Measurements from ENCODE around the gene MMEL1.
"Not testable (repeated sequence)": the region's sequence is repeated elsewhere in the genome, so short reads cannot be mapped to it uniquely, and the experiment has no call there.

The MMEL1 gene

GRCh38 chr1:2628191-2628932 is 4.5 kb downstream of the MMEL1 start:
- no peak for DNase-seq (ENCODE audit: low spot score)

GRCh38 chr1:2627746-2628145 is 5.1 kb downstream of the MMEL1 start:
- no peak for DNase-seq (ENCODE audit: low spot score)

- DNase-seq (ENCODE audit: low spot score): not testable (repeated sequence)
Measured at GRCh38 chr1:2625748-2626147, 7.1 kb downstream of the MMEL1 start.

- no peak for DNase-seq (ENCODE audit: low spot score)
Measured at GRCh38 chr1:2625311-2625710, 7.5 kb downstream of the MMEL1 start.

GRCh38 chr1:2624735-2625300 is 8.0 kb downstream of the MMEL1 start:
- no peak for DNase-seq (ENCODE audit: low spot score)

- DNase-seq (ENCODE audit: low spot score): no peak
Measured at GRCh38 chr1:2623571-2624337, 9.1 kb downstream of the MMEL1 start.

GRCh38 chr1:2617971-2618470 is 14.8 kb downstream of the MMEL1 start:
- DNase-seq (ENCODE audit: low spot score): no peak

GRCh38 chr1:2614145-2614544 is 18.7 kb downstream of the MMEL1 start:
- no peak for DNase-seq (ENCODE audit: low spot score)

GRCh38 chr1:2612591-2613365 is 20.0 kb downstream of the MMEL1 start:
- DNase-seq (ENCODE audit: low spot score): no peak

GRCh38 chr1:2611621-2612437 is 21.0 kb downstream of the MMEL1 start:
- DNase-seq (ENCODE audit: low spot score): no peak

GRCh38 chr1:2611031-2611501 is 21.8 kb downstream of the MMEL1 start:
- DNase-seq (ENCODE audit: low spot score): peak; percentile 87

GRCh38 chr1:2610036-2610959 is 22.5 kb downstream of the MMEL1 start:
- no peak for DNase-seq (ENCODE audit: low spot score)

- DNase-seq (ENCODE audit: low spot score): no peak
Measured at GRCh38 chr1:2609319-2610035, 23.3 kb downstream of the MMEL1 start.

GRCh38 chr1:2607641-2608091 is 25.1 kb downstream of the MMEL1 start:
- peak; percentile 49 for DNase-seq (ENCODE audit: low spot score)

GRCh38 chr1:2606881-2607621 is 25.8 kb downstream of the MMEL1 start:
- peak; percentile 47 for DNase-seq (ENCODE audit: low spot score)

GRCh38 chr1:2606396-2606880 is 26.4 kb downstream of the MMEL1 start:
- peak; percentile 42 for DNase-seq (ENCODE audit: low spot score)

- DNase-seq (ENCODE audit: low spot score): no peak
Measured at GRCh38 chr1:2605509-2606395, 27.1 kb downstream of the MMEL1 start.
